Smooth muscle cell (in vitro differentiated cells): ENCODE data around the gene RELA. TPM values are rescaled to one million over a fixed set of nuclear protein-coding genes. Genes with fewer than 3 reads are reported as not detected.
A peak's percentile ranks its signal among the peaks of the same experiment; 100 is the strongest.

ENCODE experiments used
- DNase-seq: peaks from one replicate; lab custom pipeline; 2025; ENCODE audit not compliant: unreplicated experiment; lab: John Stamatoyannopoulos, UW
- H2AFZ ChIP-seq: fragments of 200-600 bp; sonication (generic); 2 replicates; pipeline ENCODE4 v1.6.0; 2016; ENCODE audit warnings: antibody characterized with exemption, low read depth, mild to moderate bottlenecking
- H3F3A ChIP-seq: fragments of 200-600 bp; sonication (generic); 2 replicates; pipeline ENCODE4 v1.6.0; 2017; ENCODE audit warnings: antibody characterized with exemption, low read depth
- H3K27ac ChIP-seq: fragments of 200-600 bp; sonication (generic); 2 replicates; pipeline ENCODE4 v1.5.1; 2016; ENCODE audit warnings: low read depth, mild to moderate bottlenecking
- H3K27me3 ChIP-seq: fragments of 200-600 bp; sonication (generic); 2 replicates; pipeline ENCODE4 v1.6.1; 2016; ENCODE audit warnings: low read depth, mild to moderate bottlenecking
- H3K36me3 ChIP-seq: fragments of 200-600 bp; sonication (generic); 2 replicates; pipeline ENCODE4 v1.5.1; 2016; ENCODE audit warnings: low read depth
- H3K4me1 ChIP-seq: fragments of 200-600 bp; sonication (generic); 2 replicates; pipeline ENCODE4 v1.5.1; 2016; ENCODE audit warnings: low read depth
- H3K4me2 ChIP-seq: fragments of 200-600 bp; sonication (generic); 2 replicates; pipeline ENCODE4 v1.6.0; 2016; ENCODE audit warnings: mild to moderate bottlenecking
- H3K4me3 ChIP-seq: fragments of 200-600 bp; sonication (generic); 2 replicates; pipeline ENCODE4 v1.5.1; 2016; ENCODE audit warnings: mild to moderate bottlenecking
- H3K79me2 ChIP-seq: fragments of 200-600 bp; sonication (generic); 2 replicates; pipeline ENCODE4 v1.6.0; 2016; ENCODE audit warnings: low read depth, mild to moderate bottlenecking
- H3K9ac ChIP-seq: fragments of 200-600 bp; sonication (generic); 2 replicates; pipeline ENCODE4 v1.6.0; 2016; ENCODE audit warnings: low read depth
- H3K9me3 ChIP-seq: fragments of 200-600 bp; sonication (generic); replicated peaks from 2 replicates; pipeline ENCODE4 v1.5.1; 2016; ENCODE audit warnings: low read depth
- H4K20me1 ChIP-seq: fragments of 200-600 bp; sonication (generic); 2 replicates; pipeline ENCODE4 v1.6.0; 2016; ENCODE audit warnings: low read depth
- WGBS: methylation state at CpG from one replicate; pipeline ENCODE4 v1.1.7; 2016; ENCODE audit warnings: low lambda C conversion rate; 5-methylcytosine and 5-hydroxymethylcytosine counted together
- polyA plus RNA-seq: library from polyadenylated mRNA; unstranded; fragments of >200 nt; fragmentation: Nextera tagmentation; extraction: Ambion mirVana; gene quantifications from 2 replicates; pipeline ENCODE4 v1.2.1, GENCODE V29; 2016
- total RNA-seq: library from RNA; depleted of rRNA; stranded (reverse); fragments of >200 nt; gene quantifications from 2 replicates; pipeline ENCODE4 v1.2.3, GENCODE V29; 2014
- TF ChIP-seq, protein P1 (sequence below): fragments of 200-600 bp; sonication (generic); IDR thresholded peaks from 2 replicates; pipeline ENCODE4 v1.5.1; 2017; ENCODE audit warnings: borderline replicate concordance, mild to moderate bottlenecking, antibody characterized with exemption; ENCODE audit not compliant: insufficient read depth, poor library complexity, severe bottlenecking

RELA gene
- total and polyA plus RNA-seq, 2 experiments from 2014 or later, result 41.7 to 82.8 TPM

DNA sequence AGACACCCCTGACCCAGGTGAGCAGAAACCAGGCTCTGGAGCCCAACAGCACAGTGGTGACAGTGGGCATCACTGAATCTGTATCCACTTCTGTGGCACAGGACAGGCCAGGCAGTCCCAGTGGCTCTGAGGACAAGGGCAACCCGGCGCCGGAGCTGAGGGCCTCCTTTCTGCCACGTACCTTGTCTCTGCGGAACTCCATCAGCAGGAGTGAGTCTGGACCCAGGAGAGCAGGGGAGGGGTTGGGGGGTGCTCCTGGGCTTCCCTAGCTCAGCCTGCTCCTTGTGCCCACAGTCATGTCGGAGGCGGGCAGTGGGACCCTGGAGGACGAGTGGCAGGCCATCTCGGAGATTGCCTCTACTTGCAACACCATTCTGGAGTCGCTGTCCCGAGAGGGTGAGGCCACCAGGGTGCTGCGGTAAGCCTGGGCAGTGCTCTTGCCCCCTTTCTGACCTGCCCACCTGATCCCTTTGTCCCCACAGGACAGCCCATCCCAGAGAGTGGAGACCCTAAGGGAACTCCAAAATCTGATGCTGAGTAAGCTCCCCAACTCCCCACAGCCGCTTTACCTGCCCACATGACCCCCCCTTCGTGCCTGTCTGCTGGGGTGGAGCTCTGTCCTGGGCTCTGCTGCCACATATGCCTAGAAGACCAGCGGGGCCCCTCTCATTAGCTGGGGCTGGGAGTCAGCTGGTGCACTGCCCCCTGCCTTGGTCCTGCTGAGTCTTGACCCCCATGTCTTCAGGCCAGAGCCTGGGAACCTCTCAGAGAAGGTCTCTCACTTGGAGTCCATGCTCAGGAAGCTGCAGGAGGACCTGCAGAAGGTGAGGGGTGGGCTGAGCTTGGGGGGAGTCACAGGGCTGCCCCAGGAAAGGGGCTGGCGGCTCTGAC, 12.8 kb downstream of the RELA start:
- 92% methylated on average over 16 of the region's 16 CpGs for WGBS
- no peaks in the 10 kb centered on the region for H3K27me3 ChIP-seq
- H2AFZ ChIP-seq, result no peak overlapping the region
- H3K36me3 ChIP-seq, result no peaks in the 10 kb centered on the region
- DNase-seq, result no peak
- no peak overlapping the region for H3K9ac ChIP-seq
- H3K79me2 ChIP-seq, result no peaks in the 10 kb centered on the region
- TF ChIP-seq, protein P1, sequence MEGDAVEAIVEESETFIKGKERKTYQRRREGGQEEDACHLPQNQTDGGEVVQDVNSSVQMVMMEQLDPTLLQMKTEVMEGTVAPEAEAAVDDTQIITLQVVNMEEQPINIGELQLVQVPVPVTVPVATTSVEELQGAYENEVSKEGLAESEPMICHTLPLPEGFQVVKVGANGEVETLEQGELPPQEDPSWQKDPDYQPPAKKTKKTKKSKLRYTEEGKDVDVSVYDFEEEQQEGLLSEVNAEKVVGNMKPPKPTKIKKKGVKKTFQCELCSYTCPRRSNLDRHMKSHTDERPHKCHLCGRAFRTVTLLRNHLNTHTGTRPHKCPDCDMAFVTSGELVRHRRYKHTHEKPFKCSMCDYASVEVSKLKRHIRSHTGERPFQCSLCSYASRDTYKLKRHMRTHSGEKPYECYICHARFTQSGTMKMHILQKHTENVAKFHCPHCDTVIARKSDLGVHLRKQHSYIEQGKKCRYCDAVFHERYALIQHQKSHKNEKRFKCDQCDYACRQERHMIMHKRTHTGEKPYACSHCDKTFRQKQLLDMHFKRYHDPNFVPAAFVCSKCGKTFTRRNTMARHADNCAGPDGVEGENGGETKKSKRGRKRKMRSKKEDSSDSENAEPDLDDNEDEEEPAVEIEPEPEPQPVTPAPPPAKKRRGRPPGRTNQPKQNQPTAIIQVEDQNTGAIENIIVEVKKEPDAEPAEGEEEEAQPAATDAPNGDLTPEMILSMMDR, result no peak
- peaks cover 27% of the 10 kb centered on the region for H3F3A ChIP-seq
- peak overlapping the region; percentile 97 for H3K27ac ChIP-seq
- H4K20me1 ChIP-seq, result no peaks in the 10 kb centered on the region
- no peak overlapping the region for H3K4me3 ChIP-seq
- H3K9me3 ChIP-seq, result no peaks in the 10 kb centered on the region
- H3K4me2 ChIP-seq, result no peak overlapping the region
- peaks cover 11% of the 10 kb centered on the region for H3K4me1 ChIP-seq

DNA sequence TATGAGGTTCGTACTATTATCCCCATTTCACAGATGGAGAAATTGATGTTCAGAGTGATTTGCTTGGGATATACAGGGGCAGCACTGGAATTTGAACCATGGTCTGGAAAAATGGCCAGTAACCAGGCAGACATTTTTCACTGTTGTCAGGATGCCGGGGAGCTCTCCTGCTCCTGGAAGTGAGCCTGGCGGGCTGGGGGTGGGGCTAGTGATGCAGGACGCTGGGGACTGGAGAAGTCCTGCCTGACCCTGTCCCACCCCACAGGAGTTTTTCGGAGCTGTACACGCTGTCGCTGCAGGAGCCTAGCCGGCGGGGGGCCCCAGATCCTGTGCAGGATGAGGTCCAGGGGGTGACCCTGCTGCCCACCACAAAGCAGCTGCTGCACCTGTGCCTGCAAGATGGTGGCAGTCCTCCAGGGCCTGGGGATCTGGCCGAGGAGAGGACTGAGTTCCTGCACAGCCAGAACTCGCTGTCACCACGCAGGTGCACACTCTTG, 13.7 kb downstream of the RELA start:
- H3K79me2 ChIP-seq, result no peaks in the 10 kb centered on the region
- H3K27ac ChIP-seq, result no peak overlapping the region
- H4K20me1 ChIP-seq, result no peaks in the 10 kb centered on the region
- no peaks in the 10 kb centered on the region for H3K27me3 ChIP-seq
- no peaks in the 10 kb centered on the region for H3K9me3 ChIP-seq
- H2AFZ ChIP-seq, result no peak overlapping the region
- WGBS, result 96% methylated on average over 12 of the region's 12 CpGs
- peaks cover 22% of the 10 kb centered on the region for H3F3A ChIP-seq
- peaks cover 11% of the 10 kb centered on the region for H3K4me1 ChIP-seq
- no peaks in the 10 kb centered on the region for H3K36me3 ChIP-seq
- H3K9ac ChIP-seq, result no peak overlapping the region
- no peak overlapping the region for H3K4me3 ChIP-seq
- TF ChIP-seq, protein P1, result no peak
- no peak overlapping the region for H3K4me2 ChIP-seq
- no peak for DNase-seq

DNA sequence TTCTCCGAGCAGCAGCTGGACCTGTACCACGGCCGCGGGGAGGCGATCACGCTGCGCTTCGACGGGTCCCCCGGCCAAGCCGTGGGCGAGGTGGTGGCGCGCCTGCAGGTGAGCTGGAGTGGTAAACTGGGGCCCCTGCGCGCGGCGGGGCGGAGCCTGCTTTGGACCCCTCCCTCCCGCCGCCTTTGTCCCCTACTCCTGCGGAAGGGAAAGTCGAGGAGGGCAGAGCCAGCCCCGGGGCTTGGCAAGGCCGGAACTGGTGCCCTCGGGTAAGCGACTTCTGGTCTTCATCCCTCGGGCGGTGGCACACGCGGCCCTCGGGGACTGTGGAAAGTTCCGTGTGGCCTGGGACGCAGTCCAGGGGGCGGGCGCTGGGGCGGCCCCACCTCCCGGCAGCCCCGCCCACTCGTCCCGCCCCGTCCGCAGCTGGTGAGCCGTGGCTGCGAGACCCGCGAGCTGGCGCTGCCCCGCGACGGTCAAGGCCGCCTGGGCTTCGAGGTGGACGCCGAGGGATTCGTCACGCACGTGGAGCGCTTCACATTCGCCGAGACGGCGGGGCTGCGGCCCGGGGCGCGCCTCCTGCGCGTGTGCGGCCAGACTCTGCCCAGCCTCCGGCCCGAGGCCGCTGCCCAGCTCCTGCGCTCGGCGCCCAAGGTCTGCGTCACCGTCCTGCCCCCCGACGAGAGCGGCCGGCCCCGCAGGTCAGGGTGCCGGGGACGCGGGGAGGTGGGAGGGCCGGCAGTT, 15.6 kb downstream of the RELA start:
- Histone ChIP-seq H3K9ac (no peak overlapping the region), H3K79me2 (no peaks in the 10 kb centered on the region), H2AFZ (no peak overlapping the region), H3K4me1 (no peaks in the 10 kb centered on the region), H3K4me2 (peak overlapping the region; percentile 83), H3F3A (peaks cover 12% of the 10 kb centered on the region), H3K9me3 (no peaks in the 10 kb centered on the region), H3K36me3 (no peaks in the 10 kb centered on the region), H3K4me3 (peak overlapping the region; percentile 50), H3K27ac (no peak overlapping the region), H4K20me1 (no peaks in the 10 kb centered on the region), H3K27me3 (no peaks in the 10 kb centered on the region)
- TF ChIP-seq, protein P1, result no peak
- 13% methylated on average over 45 of the region's 87 CpGs for WGBS
- peak; percentile 22 for DNase-seq
